Vagina (tissue), 2 donors: Measurements from ENCODE around the gene PPFIA4.

Source experiments
- CTCF ChIP-seq, 3 experiments: fragments of 450-650 bp in 2 of 3; fragments of 200-600 bp in 1 of 3; sonication (generic) in 1 of 3; IDR thresholded peaks; one replicate each; pipeline ENCODE4 v1.5.1; 2017 to 2019; ENCODE audit warnings: antibody characterized with exemption in 3 of 3, mild to moderate bottlenecking in 2 of 3, moderate library complexity in 2 of 3
- POLR2A ChIP-seq, 2 donors: fragments of 450-650 bp; IDR thresholded peaks; one replicate each; pipeline ENCODE4 v1.6.1; 2017; ENCODE audit warnings: antibody characterized with exemption in 2 of 2, mild to moderate bottlenecking in 2 of 2, moderate library complexity in 2 of 2

DNA sequence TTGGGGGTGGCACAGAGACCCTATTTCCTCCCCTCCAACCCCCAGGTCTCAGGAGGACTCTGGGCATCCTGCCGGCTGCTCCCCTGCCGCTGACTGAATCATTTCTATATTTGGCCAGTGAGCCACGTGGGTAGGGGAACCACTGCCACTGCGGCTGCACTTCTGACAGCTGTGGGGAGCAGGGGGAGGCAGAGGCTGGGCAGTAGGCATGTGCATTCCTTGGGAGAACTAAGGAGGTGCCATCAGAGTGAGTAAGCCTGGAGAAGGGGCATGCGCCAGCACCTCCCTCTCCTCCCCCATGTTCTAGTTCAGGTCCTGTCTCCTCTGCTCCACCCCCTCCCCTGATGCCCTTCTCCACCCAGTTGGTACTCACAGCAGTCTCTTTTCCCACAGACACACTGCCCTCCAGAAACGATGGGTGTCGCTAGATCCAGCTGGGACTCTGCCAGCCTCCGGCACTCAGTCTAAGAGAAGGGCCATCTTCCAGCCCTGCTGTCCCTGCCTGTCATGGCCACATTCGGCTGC lies 12.0 kb downstream of the PPFIA4 start:
- TF ChIP-seq CTCF (IDR thresholded peaks at IDR 0.05) (no peak), POLR2A (IDR thresholded peaks at IDR 0.05) (no peak)
